K562 (cell line): ENCODE measurements around the gene ADAM30. TPM values are rescaled to one million over a fixed set of nuclear protein-coding genes. Genes with fewer than 3 reads are reported as not detected.
A peak's percentile ranks its signal among the peaks of the same experiment; 100 is the strongest.

ENCODE experiments used
- LEF1 ChIP-seq: fragments of 450-650 bp; IDR thresholded peaks from 2 replicates; pipeline ENCODE4 v1.6.1; 2016; ENCODE audit warnings: mild to moderate bottlenecking
- PURB ChIP-seq: sonication (generic); formaldehyde crosslinking; IDR thresholded peaks from 2 replicates; pipeline ENCODE4 v1.9.0; 2021; ENCODE audit warnings: low read depth, mild to moderate bottlenecking, missing genetic modification reagents
- SIX5 ChIP-seq, 2 experiments: IDR thresholded peaks; 2 replicates each; pipeline ENCODE4 v1.6.1; 2011; ENCODE audit warnings: low read length in 2 of 2, borderline replicate concordance in 1 of 2, low read depth in 1 of 2, mild to moderate bottlenecking in 1 of 2, moderate library complexity in 1 of 2; ENCODE audit not compliant: insufficient read depth in 1 of 2
- ZNF324 ChIP-seq: fragments of 250-450 bp; sonication (Bioruptor Pico); IDR thresholded peaks from 2 replicates; pipeline ENCODE4 v1.4.0; 2020; ENCODE audit warnings: mild to moderate bottlenecking
- ZNF347 ChIP-seq: fragments of 450-650 bp; formaldehyde crosslinking; IDR thresholded peaks from 2 replicates; pipeline ENCODE4 v1.4.0; 2020; ENCODE audit warnings: low read depth, mild to moderate bottlenecking, moderate library complexity
- ZNF76 ChIP-seq: fragments of 250-450 bp; sonication (Bioruptor Pico); IDR thresholded peaks from 2 replicates; pipeline ENCODE4 v1.4.0; 2020; ENCODE audit warnings: mild to moderate bottlenecking, moderate library complexity, borderline replicate concordance
- polyA plus RNA-seq, 8 experiments: library from polyadenylated mRNA; depleted of rRNA in 4 of 8; stranded (reverse) in 5 of 8; unstranded in 3 of 8; fragments of >200 nt; fragmentation: Nextera tagmentation in 2 of 8; fragmentation: Illumina TruSeq in 1 of 8; extraction: Ambion mirVana in 2 of 8; extraction: Trizol in 1 of 8; gene quantifications; 2 replicates each; pipeline versions ENCODE4 v1.2.1 to v1.2.3, GENCODE V29; 2011 to 2014; ENCODE audit warnings: inconsistent platforms in 1 of 8, missing spikeins in 1 of 8
- total RNA-seq, 7 experiments: library from RNA; depleted of rRNA in 6 of 7; stranded (reverse); fragments of >200 nt in 6 of 7; fragmentation: Illumina TruSeq in 2 of 7; extraction: Trizol in 2 of 7; gene quantifications; 2 replicates each; pipeline versions ENCODE4 v1.2.1 to v1.2.3, GENCODE V29; 2011 to 2021; ENCODE audit warnings: low replicate concordance in 1 of 7
- TF ChIP-seq, protein P1 (sequence below): fragments of 450-650 bp; IDR thresholded peaks from 2 replicates; pipeline ENCODE4 v1.6.1; 2017; ENCODE audit warnings: antibody characterized with exemption, mild to moderate bottlenecking
- TF ChIP-seq, protein P2 (sequence below): fragments of 200-800 bp; sonication (Bioruptor generic); IDR thresholded peaks from 2 replicates; pipeline ENCODE4 v1.6.1; 2017; ENCODE audit warnings: missing genetic modification characterization, missing compliant biosample characterization
- TF ChIP-seq, protein P3 (sequence below): sonication (generic); formaldehyde crosslinking; IDR thresholded peaks from 2 replicates; pipeline ENCODE4 v1.8.0; 2022; ENCODE audit warnings: missing genetic modification reagents, mild to moderate bottlenecking, moderate library complexity, borderline replicate concordance
- TF ChIP-seq, protein P4 (sequence below): fragments of 450-650 bp; formaldehyde crosslinking; IDR thresholded peaks from 2 replicates; pipeline ENCODE4 v1.4.0; 2020; ENCODE audit warnings: mild to moderate bottlenecking, moderate library complexity
- TF ChIP-seq, protein P5 (sequence below): fragments of 250-450 bp; sonication (Bioruptor Pico); IDR thresholded peaks from 2 replicates; pipeline ENCODE4 v1.4.0; 2020; ENCODE audit warnings: mild to moderate bottlenecking, moderate library complexity, borderline replicate concordance
- TF ChIP-seq, protein P6 (sequence below): conservative IDR thresholded peaks from 2 replicates; pipeline ENCODE4 v1.6.1; 2011; ENCODE audit warnings: low read depth, mild to moderate bottlenecking, low read length; ENCODE audit not compliant: control insufficient read depth
- TF ChIP-seq, protein P7 (sequence below): IDR thresholded peaks from 2 replicates; pipeline ENCODE4 v1.6.1; 2014; ENCODE audit warnings: antibody characterized with exemption

The ADAM30 gene
- total and polyA plus RNA-seq, 9 of the 15 experiments (the other 6 are each of a cell fraction or from before 2014, with no cell fraction given) = not detected

DNA sequence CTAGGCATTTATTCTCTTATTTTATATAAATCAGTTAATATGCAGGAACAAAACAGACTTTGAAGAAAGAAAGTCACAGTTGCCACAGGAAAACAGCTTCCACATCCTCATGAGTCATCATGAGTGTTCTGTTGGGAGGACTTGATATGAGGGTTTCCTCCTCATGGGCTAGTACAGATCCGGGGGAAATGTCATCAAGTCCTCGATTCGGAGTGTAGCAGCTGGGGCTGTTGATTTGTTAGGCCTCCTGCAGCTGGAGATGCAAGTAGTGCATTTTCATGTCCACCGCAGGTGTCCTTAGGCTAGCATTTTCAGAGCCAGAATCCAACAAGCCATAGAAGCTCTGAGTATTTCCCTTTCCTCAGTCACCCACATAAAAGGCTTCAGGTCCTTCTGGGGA is 36.7 kb downstream of the ADAM30 start (continued):
- TF ChIP-seq, protein P1, sequence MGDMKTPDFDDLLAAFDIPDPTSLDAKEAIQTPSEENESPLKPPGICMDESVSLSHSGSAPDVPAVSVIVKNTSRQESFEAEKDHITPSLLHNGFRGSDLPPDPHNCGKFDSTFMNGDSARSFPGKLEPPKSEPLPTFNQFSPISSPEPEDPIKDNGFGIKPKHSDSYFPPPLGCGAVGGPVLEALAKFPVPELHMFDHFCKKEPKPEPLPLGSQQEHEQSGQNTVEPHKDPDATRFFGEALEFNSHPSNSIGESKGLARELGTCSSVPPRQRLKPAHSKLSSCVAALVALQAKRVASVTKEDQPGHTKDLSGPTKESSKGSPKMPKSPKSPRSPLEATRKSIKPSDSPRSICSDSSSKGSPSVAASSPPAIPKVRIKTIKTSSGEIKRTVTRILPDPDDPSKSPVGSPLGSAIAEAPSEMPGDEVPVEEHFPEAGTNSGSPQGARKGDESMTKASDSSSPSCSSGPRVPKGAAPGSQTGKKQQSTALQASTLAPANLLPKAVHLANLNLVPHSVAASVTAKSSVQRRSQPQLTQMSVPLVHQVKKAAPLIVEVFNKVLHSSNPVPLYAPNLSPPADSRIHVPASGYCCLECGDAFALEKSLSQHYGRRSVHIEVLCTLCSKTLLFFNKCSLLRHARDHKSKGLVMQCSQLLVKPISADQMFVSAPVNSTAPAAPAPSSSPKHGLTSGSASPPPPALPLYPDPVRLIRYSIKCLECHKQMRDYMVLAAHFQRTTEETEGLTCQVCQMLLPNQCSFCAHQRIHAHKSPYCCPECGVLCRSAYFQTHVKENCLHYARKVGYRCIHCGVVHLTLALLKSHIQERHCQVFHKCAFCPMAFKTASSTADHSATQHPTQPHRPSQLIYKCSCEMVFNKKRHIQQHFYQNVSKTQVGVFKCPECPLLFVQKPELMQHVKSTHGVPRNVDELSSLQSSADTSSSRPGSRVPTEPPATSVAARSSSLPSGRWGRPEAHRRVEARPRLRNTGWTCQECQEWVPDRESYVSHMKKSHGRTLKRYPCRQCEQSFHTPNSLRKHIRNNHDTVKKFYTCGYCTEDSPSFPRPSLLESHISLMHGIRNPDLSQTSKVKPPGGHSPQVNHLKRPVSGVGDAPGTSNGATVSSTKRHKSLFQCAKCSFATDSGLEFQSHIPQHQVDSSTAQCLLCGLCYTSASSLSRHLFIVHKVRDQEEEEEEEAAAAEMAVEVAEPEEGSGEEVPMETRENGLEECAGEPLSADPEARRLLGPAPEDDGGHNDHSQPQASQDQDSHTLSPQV = peak; percentile 51
- TF ChIP-seq ZNF76 (CRISPR knock-in tag) (no peak), ZNF347 (CRISPR knock-in tag) (no peak), LEF1 (peak; percentile 43; the same call in 1 of the 2 replicates), ZNF324 (no peak), PURB (no peak), SIX5 (IDR thresholded peaks at IDR 0.05; ENCODE audit: borderline replicate concordance in 1 of 2, insufficient read depth in 1 of 2, low read depth in 1 of 2, low read length in 2 of 2) (no peak)
- TF ChIP-seq, protein P2, sequence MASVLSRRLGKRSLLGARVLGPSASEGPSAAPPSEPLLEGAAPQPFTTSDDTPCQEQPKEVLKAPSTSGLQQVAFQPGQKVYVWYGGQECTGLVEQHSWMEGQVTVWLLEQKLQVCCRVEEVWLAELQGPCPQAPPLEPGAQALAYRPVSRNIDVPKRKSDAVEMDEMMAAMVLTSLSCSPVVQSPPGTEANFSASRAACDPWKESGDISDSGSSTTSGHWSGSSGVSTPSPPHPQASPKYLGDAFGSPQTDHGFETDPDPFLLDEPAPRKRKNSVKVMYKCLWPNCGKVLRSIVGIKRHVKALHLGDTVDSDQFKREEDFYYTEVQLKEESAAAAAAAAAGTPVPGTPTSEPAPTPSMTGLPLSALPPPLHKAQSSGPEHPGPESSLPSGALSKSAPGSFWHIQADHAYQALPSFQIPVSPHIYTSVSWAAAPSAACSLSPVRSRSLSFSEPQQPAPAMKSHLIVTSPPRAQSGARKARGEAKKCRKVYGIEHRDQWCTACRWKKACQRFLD (CRISPR knock-in tag) = no peak
- TF ChIP-seq, protein P3, sequence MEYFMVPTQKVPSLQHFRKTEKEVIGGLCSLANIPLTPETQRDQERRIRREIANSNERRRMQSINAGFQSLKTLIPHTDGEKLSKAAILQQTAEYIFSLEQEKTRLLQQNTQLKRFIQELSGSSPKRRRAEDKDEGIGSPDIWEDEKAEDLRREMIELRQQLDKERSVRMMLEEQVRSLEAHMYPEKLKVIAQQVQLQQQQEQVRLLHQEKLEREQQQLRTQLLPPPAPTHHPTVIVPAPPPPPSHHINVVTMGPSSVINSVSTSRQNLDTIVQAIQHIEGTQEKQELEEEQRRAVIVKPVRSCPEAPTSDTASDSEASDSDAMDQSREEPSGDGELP (CRISPR knock-in tag) = peak; percentile 78
- TF ChIP-seq, protein P4, sequence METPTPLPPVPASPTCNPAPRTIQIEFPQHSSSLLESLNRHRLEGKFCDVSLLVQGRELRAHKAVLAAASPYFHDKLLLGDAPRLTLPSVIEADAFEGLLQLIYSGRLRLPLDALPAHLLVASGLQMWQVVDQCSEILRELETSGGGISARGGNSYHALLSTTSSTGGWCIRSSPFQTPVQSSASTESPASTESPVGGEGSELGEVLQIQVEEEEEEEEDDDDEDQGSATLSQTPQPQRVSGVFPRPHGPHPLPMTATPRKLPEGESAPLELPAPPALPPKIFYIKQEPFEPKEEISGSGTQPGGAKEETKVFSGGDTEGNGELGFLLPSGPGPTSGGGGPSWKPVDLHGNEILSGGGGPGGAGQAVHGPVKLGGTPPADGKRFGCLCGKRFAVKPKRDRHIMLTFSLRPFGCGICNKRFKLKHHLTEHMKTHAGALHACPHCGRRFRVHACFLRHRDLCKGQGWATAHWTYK = no peak
- TF ChIP-seq, protein P5, sequence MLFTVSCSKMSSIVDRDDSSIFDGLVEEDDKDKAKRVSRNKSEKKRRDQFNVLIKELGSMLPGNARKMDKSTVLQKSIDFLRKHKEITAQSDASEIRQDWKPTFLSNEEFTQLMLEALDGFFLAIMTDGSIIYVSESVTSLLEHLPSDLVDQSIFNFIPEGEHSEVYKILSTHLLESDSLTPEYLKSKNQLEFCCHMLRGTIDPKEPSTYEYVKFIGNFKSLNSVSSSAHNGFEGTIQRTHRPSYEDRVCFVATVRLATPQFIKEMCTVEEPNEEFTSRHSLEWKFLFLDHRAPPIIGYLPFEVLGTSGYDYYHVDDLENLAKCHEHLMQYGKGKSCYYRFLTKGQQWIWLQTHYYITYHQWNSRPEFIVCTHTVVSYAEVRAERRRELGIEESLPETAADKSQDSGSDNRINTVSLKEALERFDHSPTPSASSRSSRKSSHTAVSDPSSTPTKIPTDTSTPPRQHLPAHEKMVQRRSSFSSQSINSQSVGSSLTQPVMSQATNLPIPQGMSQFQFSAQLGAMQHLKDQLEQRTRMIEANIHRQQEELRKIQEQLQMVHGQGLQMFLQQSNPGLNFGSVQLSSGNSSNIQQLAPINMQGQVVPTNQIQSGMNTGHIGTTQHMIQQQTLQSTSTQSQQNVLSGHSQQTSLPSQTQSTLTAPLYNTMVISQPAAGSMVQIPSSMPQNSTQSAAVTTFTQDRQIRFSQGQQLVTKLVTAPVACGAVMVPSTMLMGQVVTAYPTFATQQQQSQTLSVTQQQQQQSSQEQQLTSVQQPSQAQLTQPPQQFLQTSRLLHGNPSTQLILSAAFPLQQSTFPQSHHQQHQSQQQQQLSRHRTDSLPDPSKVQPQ (CRISPR knock-in tag) = no peak
- TF ChIP-seq, protein P6, sequence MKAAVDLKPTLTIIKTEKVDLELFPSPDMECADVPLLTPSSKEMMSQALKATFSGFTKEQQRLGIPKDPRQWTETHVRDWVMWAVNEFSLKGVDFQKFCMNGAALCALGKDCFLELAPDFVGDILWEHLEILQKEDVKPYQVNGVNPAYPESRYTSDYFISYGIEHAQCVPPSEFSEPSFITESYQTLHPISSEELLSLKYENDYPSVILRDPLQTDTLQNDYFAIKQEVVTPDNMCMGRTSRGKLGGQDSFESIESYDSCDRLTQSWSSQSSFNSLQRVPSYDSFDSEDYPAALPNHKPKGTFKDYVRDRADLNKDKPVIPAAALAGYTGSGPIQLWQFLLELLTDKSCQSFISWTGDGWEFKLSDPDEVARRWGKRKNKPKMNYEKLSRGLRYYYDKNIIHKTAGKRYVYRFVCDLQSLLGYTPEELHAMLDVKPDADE = no peak
- TF ChIP-seq, protein P7, sequence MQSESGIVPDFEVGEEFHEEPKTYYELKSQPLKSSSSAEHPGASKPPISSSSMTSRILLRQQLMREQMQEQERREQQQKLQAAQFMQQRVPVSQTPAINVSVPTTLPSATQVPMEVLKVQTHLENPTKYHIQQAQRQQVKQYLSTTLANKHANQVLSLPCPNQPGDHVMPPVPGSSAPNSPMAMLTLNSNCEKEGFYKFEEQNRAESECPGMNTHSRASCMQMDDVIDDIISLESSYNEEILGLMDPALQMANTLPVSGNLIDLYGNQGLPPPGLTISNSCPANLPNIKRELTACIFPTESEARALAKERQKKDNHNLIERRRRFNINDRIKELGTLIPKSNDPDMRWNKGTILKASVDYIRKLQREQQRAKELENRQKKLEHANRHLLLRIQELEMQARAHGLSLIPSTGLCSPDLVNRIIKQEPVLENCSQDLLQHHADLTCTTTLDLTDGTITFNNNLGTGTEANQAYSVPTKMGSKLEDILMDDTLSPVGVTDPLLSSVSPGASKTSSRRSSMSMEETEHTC = no peak
